ENCODE results near the gene OR52W1.

DNA sequence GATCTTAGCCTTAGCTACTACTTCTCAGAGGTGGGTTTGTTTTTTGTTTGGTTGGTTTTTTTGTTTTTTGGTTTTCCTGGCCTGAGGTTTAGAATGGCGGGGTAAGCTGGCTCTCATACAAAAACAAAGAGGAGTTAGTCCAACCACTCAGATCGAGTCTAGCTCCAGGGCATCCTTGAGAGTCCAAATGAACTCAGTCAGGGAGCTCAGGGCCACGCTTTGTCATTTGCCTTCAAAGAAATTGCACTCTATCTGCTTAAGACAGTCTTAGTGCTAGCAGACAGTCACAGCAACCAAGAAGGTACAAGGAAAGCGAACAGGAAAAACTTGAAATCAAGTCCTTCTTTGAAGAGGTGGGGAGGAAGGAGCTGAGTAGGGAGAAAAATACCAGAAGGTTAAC, 17.5 kb downstream of the OR52W1 start:
- no peak for TF ChIP-seq POLR2AphosphoS5 (IDR thresholded peaks at IDR 0.05; ENCODE audit: low read depth, low read length)
- TF ChIP-seq, protein P1, sequence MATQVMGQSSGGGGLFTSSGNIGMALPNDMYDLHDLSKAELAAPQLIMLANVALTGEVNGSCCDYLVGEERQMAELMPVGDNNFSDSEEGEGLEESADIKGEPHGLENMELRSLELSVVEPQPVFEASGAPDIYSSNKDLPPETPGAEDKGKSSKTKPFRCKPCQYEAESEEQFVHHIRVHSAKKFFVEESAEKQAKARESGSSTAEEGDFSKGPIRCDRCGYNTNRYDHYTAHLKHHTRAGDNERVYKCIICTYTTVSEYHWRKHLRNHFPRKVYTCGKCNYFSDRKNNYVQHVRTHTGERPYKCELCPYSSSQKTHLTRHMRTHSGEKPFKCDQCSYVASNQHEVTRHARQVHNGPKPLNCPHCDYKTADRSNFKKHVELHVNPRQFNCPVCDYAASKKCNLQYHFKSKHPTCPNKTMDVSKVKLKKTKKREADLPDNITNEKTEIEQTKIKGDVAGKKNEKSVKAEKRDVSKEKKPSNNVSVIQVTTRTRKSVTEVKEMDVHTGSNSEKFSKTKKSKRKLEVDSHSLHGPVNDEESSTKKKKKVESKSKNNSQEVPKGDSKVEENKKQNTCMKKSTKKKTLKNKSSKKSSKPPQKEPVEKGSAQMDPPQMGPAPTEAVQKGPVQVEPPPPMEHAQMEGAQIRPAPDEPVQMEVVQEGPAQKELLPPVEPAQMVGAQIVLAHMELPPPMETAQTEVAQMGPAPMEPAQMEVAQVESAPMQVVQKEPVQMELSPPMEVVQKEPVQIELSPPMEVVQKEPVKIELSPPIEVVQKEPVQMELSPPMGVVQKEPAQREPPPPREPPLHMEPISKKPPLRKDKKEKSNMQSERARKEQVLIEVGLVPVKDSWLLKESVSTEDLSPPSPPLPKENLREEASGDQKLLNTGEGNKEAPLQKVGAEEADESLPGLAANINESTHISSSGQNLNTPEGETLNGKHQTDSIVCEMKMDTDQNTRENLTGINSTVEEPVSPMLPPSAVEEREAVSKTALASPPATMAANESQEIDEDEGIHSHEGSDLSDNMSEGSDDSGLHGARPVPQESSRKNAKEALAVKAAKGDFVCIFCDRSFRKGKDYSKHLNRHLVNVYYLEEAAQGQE (IDR thresholded peaks at IDR 0.05; ENCODE audit: insufficient read depth in 1 of 2, low read depth in 2 of 2, low read length in 2 of 2): no peak
- no peak for TF ChIP-seq TAF1 (IDR thresholded peaks at IDR 0.05; ENCODE audit: borderline replicate concordance, insufficient read depth, low read length)
